HepG2 (cell line): Measurements from ENCODE around the gene AOX1. TPM values are rescaled to one million over a fixed set of nuclear protein-coding genes. Genes with fewer than 3 reads are reported as not detected.

Experiments
- CBX2 ChIP-seq, 2 experiments: fragments of 200-600 bp in 1 of 2; sonication (generic); formaldehyde crosslinking in 1 of 2; IDR thresholded peaks; 2 replicates each; pipeline versions ENCODE4 v1.7.0 to v1.8.1; 2018 to 2022; ENCODE audit warnings: low read depth in 2 of 2, low read length in 1 of 2, mild to moderate bottlenecking in 1 of 2, missing genetic modification reagents in 1 of 2
- HNRNPLL ChIP-seq: fragments of 200-400 bp; formaldehyde crosslinking; IDR thresholded peaks from 2 replicates; pipeline ENCODE4 v1.6.1; 2017; ENCODE audit warnings: mild to moderate bottlenecking, low read depth, low read length; ENCODE audit not compliant: poor library complexity, severe bottlenecking
- NBN ChIP-seq: fragments of 450-650 bp; conservative IDR thresholded peaks from 2 replicates; pipeline ENCODE4 v1.6.1; 2017
- NR2F6 ChIP-seq, 2 experiments: IDR thresholded peaks; 2 replicates each; pipeline ENCODE4 v1.6.1; 2016; ENCODE audit warnings: antibody characterized with exemption in 1 of 2, mild to moderate bottlenecking in 1 of 2
- ONECUT2 ChIP-seq: sonication (generic); formaldehyde crosslinking; IDR thresholded peaks from 2 replicates; pipeline ENCODE4 v1.4.0; 2020; ENCODE audit warnings: missing genetic modification reagents
- STAG1 ChIP-seq: sonication (generic); formaldehyde crosslinking; IDR thresholded peaks from 2 replicates; pipeline ENCODE4 v1.4.0; 2020; ENCODE audit warnings: missing genetic modification reagents
- ZBTB3 ChIP-seq: sonication (generic); formaldehyde crosslinking; IDR thresholded peaks from 2 replicates; pipeline ENCODE4 v1.4.0; 2020; ENCODE audit warnings: low read depth, mild to moderate bottlenecking, moderate library complexity, missing genetic modification reagents, borderline replicate concordance
- ZFP37 ChIP-seq: sonication (generic); formaldehyde crosslinking; IDR thresholded peaks from 2 replicates; pipeline ENCODE4 v1.4.0; 2020; ENCODE audit warnings: missing genetic modification reagents, borderline replicate concordance
- ZKSCAN1 ChIP-seq: fragments of 150-350 bp; IDR thresholded peaks from 2 replicates; pipeline ENCODE4 v1.6.1; 2014; ENCODE audit warnings: low read length
- ZNF230 ChIP-seq: sonication (generic); formaldehyde crosslinking; IDR thresholded peaks from 2 replicates; pipeline ENCODE4 v1.4.0; 2020; ENCODE audit warnings: mild to moderate bottlenecking, missing genetic modification reagents
- ZNF552 ChIP-seq: sonication (generic); formaldehyde crosslinking; IDR thresholded peaks from 2 replicates; pipeline ENCODE4 v1.9.0; 2022; ENCODE audit warnings: missing genetic modification reagents, mild to moderate bottlenecking, borderline replicate concordance
- ZNF572 ChIP-seq: sonication (generic); formaldehyde crosslinking; IDR thresholded peaks from 2 replicates; pipeline ENCODE4 v1.5.1; 2020; ENCODE audit warnings: mild to moderate bottlenecking, missing genetic modification reagents
- ZNF768 ChIP-seq: sonication (generic); formaldehyde crosslinking; IDR thresholded peaks from 2 replicates; pipeline ENCODE4 v1.4.0; 2020; ENCODE audit warnings: missing genetic modification reagents
- polyA plus RNA-seq, 8 experiments: library from polyadenylated mRNA; depleted of rRNA in 3 of 8; stranded (reverse) in 7 of 8; unstranded in 1 of 8; fragments of >200 nt; fragmentation: Illumina TruSeq in 4 of 8; extraction: Trizol in 4 of 8; gene quantifications; 2 replicates each; pipeline versions ENCODE4 v1.2.1 to v1.2.3, GENCODE V29; 2011 to 2016; ENCODE audit warnings: low read depth in 4 of 8, missing spikeins in 1 of 8, mixed read lengths in 1 of 8; ENCODE audit not compliant: insufficient read depth in 1 of 8
- total RNA-seq, 5 experiments: library from RNA; depleted of rRNA; stranded (reverse); fragments of >200 nt; fragmentation: Illumina TruSeq; extraction: Trizol; gene quantifications; 2 replicates each; pipeline ENCODE4 v1.2.3, GENCODE V29; 2016; ENCODE audit warnings: low read depth in 1 of 5
- TF ChIP-seq, protein P1 (sequence below): sonication (generic); IDR thresholded peaks from 2 replicates; pipeline ENCODE4 v1.6.1; 2016; ENCODE audit warnings: low read depth, borderline replicate concordance
- TF ChIP-seq, protein P2 (sequence below): sonication (generic); formaldehyde crosslinking; IDR thresholded peaks from 2 replicates; pipeline ENCODE4 v1.4.0; 2020; ENCODE audit warnings: mild to moderate bottlenecking, missing genetic modification reagents, borderline replicate concordance
- TF ChIP-seq, protein P3 (sequence below): sonication (generic); formaldehyde crosslinking; IDR thresholded peaks from 2 replicates; pipeline ENCODE4 v1.8.0; 2022; ENCODE audit warnings: mild to moderate bottlenecking, missing genetic modification reagents

Gene AOX1
- total and polyA plus RNA-seq, 2 of the 13 experiments (the other 11 are each of a cell fraction or from before 2014, with no cell fraction given): 9.2 to 18.0 TPM

DNA sequence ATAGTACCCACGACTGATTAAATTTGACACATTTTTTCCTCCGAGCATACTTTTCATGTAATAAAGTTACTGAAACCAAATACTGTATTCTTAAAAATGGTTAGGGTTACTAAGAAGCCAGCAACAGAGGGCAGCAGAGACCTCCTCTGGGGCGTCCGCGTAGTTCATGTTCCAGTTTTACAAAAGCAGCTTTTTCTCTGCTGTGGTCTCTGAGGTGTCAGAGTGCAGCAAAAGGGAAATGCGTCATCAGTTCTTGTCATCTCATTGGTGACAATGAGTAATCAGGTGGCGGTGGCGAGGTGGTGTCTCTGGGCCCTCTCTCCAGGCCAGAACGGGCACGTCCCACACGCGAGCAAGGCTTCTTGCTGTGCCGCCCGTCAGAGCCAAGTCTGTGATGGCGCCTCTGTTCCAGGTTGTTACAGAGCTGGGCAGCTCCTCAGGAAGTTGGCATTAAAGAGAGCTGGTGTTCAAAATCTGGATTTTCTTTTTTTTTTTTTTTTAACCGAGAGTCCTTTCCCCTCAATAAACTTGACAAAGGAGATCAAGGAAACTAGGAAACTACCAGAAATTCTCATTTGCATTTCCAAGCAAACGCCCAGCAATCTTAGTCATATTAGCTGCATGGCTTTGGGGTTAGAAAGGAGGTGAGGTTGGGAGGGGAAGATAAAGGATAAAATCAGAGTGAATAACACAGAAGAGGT is 127.3 kb downstream of the AOX1 start (continued):
- 0 out of 2 replicates have a peak, but pooled peaks have one; percentile 46 for TF ChIP-seq NR2F6 (IDR thresholded peaks at IDR 0.05)
- TF ChIP-seq NR2F6 (CRISPR knock-in tag; IDR thresholded peaks at IDR 0.05): peak; percentile 56; the same call in 1 of the 2 replicates
- peak; percentile 21; the same call in 1 of the 2 replicates for TF ChIP-seq ONECUT2 (CRISPR knock-in tag)
- no peak for TF ChIP-seq HNRNPLL
- TF ChIP-seq NBN: no peak
- peak; percentile 97 for TF ChIP-seq ZNF768 (CRISPR knock-in tag)
- TF ChIP-seq ZKSCAN1: 0 out of 2 replicates have a peak, but pooled peaks have one; percentile 7
- TF ChIP-seq ZNF572: no peak
- peak; percentile 94 for TF ChIP-seq STAG1 (CRISPR knock-in tag)
- peak; percentile 84 for TF ChIP-seq ZFP37 (CRISPR knock-in tag)
- TF ChIP-seq, protein P1, sequence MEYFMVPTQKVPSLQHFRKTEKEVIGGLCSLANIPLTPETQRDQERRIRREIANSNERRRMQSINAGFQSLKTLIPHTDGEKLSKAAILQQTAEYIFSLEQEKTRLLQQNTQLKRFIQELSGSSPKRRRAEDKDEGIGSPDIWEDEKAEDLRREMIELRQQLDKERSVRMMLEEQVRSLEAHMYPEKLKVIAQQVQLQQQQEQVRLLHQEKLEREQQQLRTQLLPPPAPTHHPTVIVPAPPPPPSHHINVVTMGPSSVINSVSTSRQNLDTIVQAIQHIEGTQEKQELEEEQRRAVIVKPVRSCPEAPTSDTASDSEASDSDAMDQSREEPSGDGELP: peak; percentile 87; the same call in 1 of the 2 replicates
- no peak for TF ChIP-seq ZNF230 (CRISPR knock-in tag)
- TF ChIP-seq ZNF552 (CRISPR knock-in tag): no peak
- TF ChIP-seq, protein P2, sequence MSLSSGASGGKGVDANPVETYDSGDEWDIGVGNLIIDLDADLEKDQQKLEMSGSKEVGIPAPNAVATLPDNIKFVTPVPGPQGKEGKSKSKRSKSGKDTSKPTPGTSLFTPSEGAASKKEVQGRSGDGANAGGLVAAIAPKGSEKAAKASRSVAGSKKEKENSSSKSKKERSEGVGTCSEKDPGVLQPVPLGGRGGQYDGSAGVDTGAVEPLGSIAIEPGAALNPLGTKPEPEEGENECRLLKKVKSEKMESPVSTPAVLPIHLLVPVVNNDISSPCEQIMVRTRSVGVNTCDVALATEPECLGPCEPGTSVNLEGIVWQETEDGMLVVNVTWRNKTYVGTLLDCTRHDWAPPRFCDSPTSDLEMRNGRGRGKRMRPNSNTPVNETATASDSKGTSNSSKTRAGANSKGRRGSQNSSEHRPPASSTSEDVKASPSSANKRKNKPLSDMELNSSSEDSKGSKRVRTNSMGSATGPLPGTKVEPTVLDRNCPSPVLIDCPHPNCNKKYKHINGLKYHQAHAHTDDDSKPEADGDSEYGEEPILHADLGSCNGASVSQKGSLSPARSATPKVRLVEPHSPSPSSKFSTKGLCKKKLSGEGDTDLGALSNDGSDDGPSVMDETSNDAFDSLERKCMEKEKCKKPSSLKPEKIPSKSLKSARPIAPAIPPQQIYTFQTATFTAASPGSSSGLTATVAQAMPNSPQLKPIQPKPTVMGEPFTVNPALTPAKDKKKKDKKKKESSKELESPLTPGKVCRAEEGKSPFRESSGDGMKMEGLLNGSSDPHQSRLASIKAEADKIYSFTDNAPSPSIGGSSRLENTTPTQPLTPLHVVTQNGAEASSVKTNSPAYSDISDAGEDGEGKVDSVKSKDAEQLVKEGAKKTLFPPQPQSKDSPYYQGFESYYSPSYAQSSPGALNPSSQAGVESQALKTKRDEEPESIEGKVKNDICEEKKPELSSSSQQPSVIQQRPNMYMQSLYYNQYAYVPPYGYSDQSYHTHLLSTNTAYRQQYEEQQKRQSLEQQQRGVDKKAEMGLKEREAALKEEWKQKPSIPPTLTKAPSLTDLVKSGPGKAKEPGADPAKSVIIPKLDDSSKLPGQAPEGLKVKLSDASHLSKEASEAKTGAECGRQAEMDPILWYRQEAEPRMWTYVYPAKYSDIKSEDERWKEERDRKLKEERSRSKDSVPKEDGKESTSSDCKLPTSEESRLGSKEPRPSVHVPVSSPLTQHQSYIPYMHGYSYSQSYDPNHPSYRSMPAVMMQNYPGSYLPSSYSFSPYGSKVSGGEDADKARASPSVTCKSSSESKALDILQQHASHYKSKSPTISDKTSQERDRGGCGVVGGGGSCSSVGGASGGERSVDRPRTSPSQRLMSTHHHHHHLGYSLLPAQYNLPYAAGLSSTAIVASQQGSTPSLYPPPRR (CRISPR knock-in tag): peak; percentile 71; the same call in 1 of the 2 replicates
- no peak for TF ChIP-seq ZBTB3 (CRISPR knock-in tag)
- TF ChIP-seq, protein P3, sequence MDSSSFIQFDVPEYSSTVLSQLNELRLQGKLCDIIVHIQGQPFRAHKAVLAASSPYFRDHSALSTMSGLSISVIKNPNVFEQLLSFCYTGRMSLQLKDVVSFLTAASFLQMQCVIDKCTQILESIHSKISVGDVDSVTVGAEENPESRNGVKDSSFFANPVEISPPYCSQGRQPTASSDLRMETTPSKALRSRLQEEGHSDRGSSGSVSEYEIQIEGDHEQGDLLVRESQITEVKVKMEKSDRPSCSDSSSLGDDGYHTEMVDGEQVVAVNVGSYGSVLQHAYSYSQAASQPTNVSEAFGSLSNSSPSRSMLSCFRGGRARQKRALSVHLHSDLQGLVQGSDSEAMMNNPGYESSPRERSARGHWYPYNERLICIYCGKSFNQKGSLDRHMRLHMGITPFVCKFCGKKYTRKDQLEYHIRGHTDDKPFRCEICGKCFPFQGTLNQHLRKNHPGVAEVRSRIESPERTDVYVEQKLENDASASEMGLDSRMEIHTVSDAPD (CRISPR knock-in tag): no peak
- TF ChIP-seq CBX2 (IDR thresholded peaks at IDR 0.05; ENCODE audit: low read depth, low read length): no peak
- 0 out of 2 replicates have a peak, but pooled peaks have one; percentile 23 for TF ChIP-seq CBX2 (CRISPR knock-in tag; IDR thresholded peaks at IDR 0.05; ENCODE audit: low read depth)
